ENCODE data around the gene HMCN1. TPM values are rescaled to one million over a fixed set of nuclear protein-coding genes. Genes with fewer than 3 reads are reported as not detected.

Gene HMCN1
- total RNA-seq, 1 experiment from 2014 or later = 0.23 TPM

GRCh38 chr1:185861630-185862029 lies 127.4 kb downstream of the HMCN1 start:
- ATAC-seq = no peak

GRCh38 chr1:185862235-185862634 lies 128.0 kb downstream of the HMCN1 start:
- Histone ChIP-seq H3K27ac (ENCODE audit: low read length) (no peak overlapping the region), H3K4me1 (ENCODE audit: control insufficient read depth, insufficient read depth, low read length) (no peaks in the 10 kb centered on the region), H3K9me3 (ENCODE audit: control insufficient read depth, insufficient read depth, low read depth, low read length) (no peaks in the 10 kb centered on the region), H3K27me3 (ENCODE audit: control insufficient read depth, insufficient read depth, low read length) (no peaks in the 10 kb centered on the region), H3K36me3 (ENCODE audit: control insufficient read depth, insufficient read depth, low read length) (no peaks in the 10 kb centered on the region), H3K4me3 (ENCODE audit: low read depth in 2 of 2, low read length in 2 of 2) (no peak overlapping the region)
- ChIA-PET POLR2A (no interaction called here), CTCF (no interaction called here)
- ATAC-seq (no peak), DNase-seq (ENCODE audit: low read depth, low spot score) (no peak)
- intact Hi-C loops (cut with micrococcal nuclease; ENCODE audit: unreplicated experiment) = no loop called here
- BruUV-seq (replicated peaks) = no TSS peak
- in situ Hi-C loops (cut with HindIII; ENCODE audit: low pct_unique_long_range_greater_than_20kb, low sequenced_read_pairs) = no loop called here
- TF ChIP-seq, protein P1, sequence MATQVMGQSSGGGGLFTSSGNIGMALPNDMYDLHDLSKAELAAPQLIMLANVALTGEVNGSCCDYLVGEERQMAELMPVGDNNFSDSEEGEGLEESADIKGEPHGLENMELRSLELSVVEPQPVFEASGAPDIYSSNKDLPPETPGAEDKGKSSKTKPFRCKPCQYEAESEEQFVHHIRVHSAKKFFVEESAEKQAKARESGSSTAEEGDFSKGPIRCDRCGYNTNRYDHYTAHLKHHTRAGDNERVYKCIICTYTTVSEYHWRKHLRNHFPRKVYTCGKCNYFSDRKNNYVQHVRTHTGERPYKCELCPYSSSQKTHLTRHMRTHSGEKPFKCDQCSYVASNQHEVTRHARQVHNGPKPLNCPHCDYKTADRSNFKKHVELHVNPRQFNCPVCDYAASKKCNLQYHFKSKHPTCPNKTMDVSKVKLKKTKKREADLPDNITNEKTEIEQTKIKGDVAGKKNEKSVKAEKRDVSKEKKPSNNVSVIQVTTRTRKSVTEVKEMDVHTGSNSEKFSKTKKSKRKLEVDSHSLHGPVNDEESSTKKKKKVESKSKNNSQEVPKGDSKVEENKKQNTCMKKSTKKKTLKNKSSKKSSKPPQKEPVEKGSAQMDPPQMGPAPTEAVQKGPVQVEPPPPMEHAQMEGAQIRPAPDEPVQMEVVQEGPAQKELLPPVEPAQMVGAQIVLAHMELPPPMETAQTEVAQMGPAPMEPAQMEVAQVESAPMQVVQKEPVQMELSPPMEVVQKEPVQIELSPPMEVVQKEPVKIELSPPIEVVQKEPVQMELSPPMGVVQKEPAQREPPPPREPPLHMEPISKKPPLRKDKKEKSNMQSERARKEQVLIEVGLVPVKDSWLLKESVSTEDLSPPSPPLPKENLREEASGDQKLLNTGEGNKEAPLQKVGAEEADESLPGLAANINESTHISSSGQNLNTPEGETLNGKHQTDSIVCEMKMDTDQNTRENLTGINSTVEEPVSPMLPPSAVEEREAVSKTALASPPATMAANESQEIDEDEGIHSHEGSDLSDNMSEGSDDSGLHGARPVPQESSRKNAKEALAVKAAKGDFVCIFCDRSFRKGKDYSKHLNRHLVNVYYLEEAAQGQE (IDR thresholded peaks at IDR 0.05; ENCODE audit: insufficient read depth in 1 of 2, low read depth in 2 of 2, low read length in 1 of 2) = no peak
- TF ChIP-seq TCF7L2 (IDR thresholded peaks at IDR 0.05; ENCODE audit: low read depth, low read length) = no peak
- no peak for TF ChIP-seq POLR2AphosphoS5 (IDR thresholded peaks at IDR 0.05; ENCODE audit: low read depth, low read length)
- TF ChIP-seq SIN3A (IDR thresholded peaks at IDR 0.05; ENCODE audit: borderline replicate concordance, insufficient read depth, low read depth, low read length) = no peak
- no peak for TF ChIP-seq CTCF (IDR thresholded peaks at IDR 0.05)

More at GRCh38 chr1:185861630-185862029, 127.4 kb downstream of the HMCN1 start:
- H3K4me1 ChIP-seq (ENCODE audit: control insufficient read depth, insufficient read depth, low read length) = no peaks in the 10 kb centered on the region
- H3K4me3 ChIP-seq (ENCODE audit: low read depth in 2 of 2, low read length in 2 of 2) = no peak overlapping the region
- H3K9me3 ChIP-seq (ENCODE audit: control insufficient read depth, insufficient read depth, low read depth, low read length) = no peaks in the 10 kb centered on the region
- TF ChIP-seq CTCF (IDR thresholded peaks at IDR 0.05) (no peak), TCF7L2 (IDR thresholded peaks at IDR 0.05; ENCODE audit: low read depth, low read length) (no peak), POLR2AphosphoS5 (IDR thresholded peaks at IDR 0.05; ENCODE audit: low read depth, low read length) (no peak), SIN3A (IDR thresholded peaks at IDR 0.05; ENCODE audit: borderline replicate concordance, insufficient read depth, low read depth, low read length) (no peak)
- TF ChIP-seq, protein P1 (IDR thresholded peaks at IDR 0.05; ENCODE audit: insufficient read depth in 1 of 2, low read depth in 2 of 2, low read length in 1 of 2) = no peak
- no peaks in the 10 kb centered on the region for H3K36me3 ChIP-seq (ENCODE audit: control insufficient read depth, insufficient read depth, low read length)
- in situ Hi-C loops (cut with HindIII; ENCODE audit: low pct_unique_long_range_greater_than_20kb, low sequenced_read_pairs) (no loop called here), intact Hi-C loops (cut with micrococcal nuclease; ENCODE audit: unreplicated experiment) (no loop called here)
- ChIA-PET POLR2A (interaction anchor here (0.6 kb wide), 1 partner anchor 63 kb away, joined by 3 read pairs; no protein-coding TSS in a partner anchor), CTCF (no interaction called here)
- no peak for DNase-seq (ENCODE audit: low read depth, low spot score)
- no peaks in the 10 kb centered on the region for H3K27me3 ChIP-seq (ENCODE audit: control insufficient read depth, insufficient read depth, low read length)
- no TSS peak for BruUV-seq (replicated peaks)
- no peak overlapping the region for H3K27ac ChIP-seq (ENCODE audit: low read length)

Measured in Panc1 (cell line).